Smooth muscle cell (in vitro differentiated cells): ENCODE results near the gene TNRC6C. TPM values are rescaled to one million over a fixed set of nuclear protein-coding genes. Genes with fewer than 3 reads are reported as not detected.

Experiments
- DNase-seq: peaks from one replicate; lab custom pipeline; 2025; ENCODE audit not compliant: unreplicated experiment; lab: John Stamatoyannopoulos, UW
- H2AFZ ChIP-seq: fragments of 200-600 bp; sonication (generic); 2 replicates; pipeline ENCODE4 v1.6.0; 2016; ENCODE audit warnings: antibody characterized with exemption, low read depth, mild to moderate bottlenecking
- H3F3A ChIP-seq: fragments of 200-600 bp; sonication (generic); 2 replicates; pipeline ENCODE4 v1.6.0; 2017; ENCODE audit warnings: antibody characterized with exemption, low read depth
- H3K27ac ChIP-seq: fragments of 200-600 bp; sonication (generic); 2 replicates; pipeline ENCODE4 v1.5.1; 2016; ENCODE audit warnings: low read depth, mild to moderate bottlenecking
- H3K27me3 ChIP-seq: fragments of 200-600 bp; sonication (generic); 2 replicates; pipeline ENCODE4 v1.6.1; 2016; ENCODE audit warnings: low read depth, mild to moderate bottlenecking
- H3K36me3 ChIP-seq: fragments of 200-600 bp; sonication (generic); 2 replicates; pipeline ENCODE4 v1.5.1; 2016; ENCODE audit warnings: low read depth
- H3K4me1 ChIP-seq: fragments of 200-600 bp; sonication (generic); 2 replicates; pipeline ENCODE4 v1.5.1; 2016; ENCODE audit warnings: low read depth
- H3K4me2 ChIP-seq: fragments of 200-600 bp; sonication (generic); 2 replicates; pipeline ENCODE4 v1.6.0; 2016; ENCODE audit warnings: mild to moderate bottlenecking
- H3K4me3 ChIP-seq: fragments of 200-600 bp; sonication (generic); 2 replicates; pipeline ENCODE4 v1.5.1; 2016; ENCODE audit warnings: mild to moderate bottlenecking
- H3K79me2 ChIP-seq: fragments of 200-600 bp; sonication (generic); 2 replicates; pipeline ENCODE4 v1.6.0; 2016; ENCODE audit warnings: low read depth, mild to moderate bottlenecking
- H3K9ac ChIP-seq: fragments of 200-600 bp; sonication (generic); 2 replicates; pipeline ENCODE4 v1.6.0; 2016; ENCODE audit warnings: low read depth
- H3K9me3 ChIP-seq: fragments of 200-600 bp; sonication (generic); replicated peaks from 2 replicates; pipeline ENCODE4 v1.5.1; 2016; ENCODE audit warnings: low read depth
- H4K20me1 ChIP-seq: fragments of 200-600 bp; sonication (generic); 2 replicates; pipeline ENCODE4 v1.6.0; 2016; ENCODE audit warnings: low read depth
- CTCF ChIP-seq: fragments of 200-600 bp; sonication (generic); IDR thresholded peaks from 2 replicates; pipeline ENCODE4 v1.5.1; 2017; ENCODE audit warnings: borderline replicate concordance, mild to moderate bottlenecking, antibody characterized with exemption; ENCODE audit not compliant: insufficient read depth, poor library complexity, severe bottlenecking
- WGBS: methylation state at CpG from one replicate; pipeline ENCODE4 v1.1.7; 2016; ENCODE audit warnings: low lambda C conversion rate; 5-methylcytosine and 5-hydroxymethylcytosine counted together
- polyA plus RNA-seq: library from polyadenylated mRNA; unstranded; fragments of >200 nt; fragmentation: Nextera tagmentation; extraction: Ambion mirVana; gene quantifications from 2 replicates; pipeline ENCODE4 v1.2.1, GENCODE V29; 2016
- total RNA-seq: library from RNA; depleted of rRNA; stranded (reverse); fragments of >200 nt; gene quantifications from 2 replicates; pipeline ENCODE4 v1.2.3, GENCODE V29; 2014

TNRC6C gene
- total and polyA plus RNA-seq, 2 experiments from 2014 or later = 2.4 to 3.9 TPM

GRCh38 chr17:77926981-77927380 lies 31.5 kb upstream of the TNRC6C start:
- Histone ChIP-seq H3K4me3 (no peak overlapping the region), H3K9ac (no peak overlapping the region), H3K4me2 (no peak overlapping the region), H3K36me3 (no peaks in the 10 kb centered on the region), H3K27me3 (peaks cover 72% of the 10 kb centered on the region), H2AFZ (no peak overlapping the region), H3K79me2 (no peaks in the 10 kb centered on the region), H4K20me1 (peaks cover 5% of the 10 kb centered on the region), H3K4me1 (peaks cover 23% of the 10 kb centered on the region), H3K27ac (no peak overlapping the region), H3F3A (peaks cover 5% of the 10 kb centered on the region), H3K9me3 (no peaks in the 10 kb centered on the region)
- TF ChIP-seq CTCF = no peak
- DNase-seq = no peak
- WGBS = 100% methylated on average over 2 of the region's 2 CpGs

- peaks cover 14% of the 10 kb centered on the region for H3K4me1 ChIP-seq
- H3K4me2 ChIP-seq = no peak overlapping the region
- H3K9ac ChIP-seq = no peak overlapping the region
- H3F3A ChIP-seq = peaks cover 2% of the 10 kb centered on the region
- H3K27ac ChIP-seq = no peak overlapping the region
- no peak for DNase-seq
- no peaks in the 10 kb centered on the region for H3K36me3 ChIP-seq
- no peaks in the 10 kb centered on the region for H3K9me3 ChIP-seq
- H4K20me1 ChIP-seq = peaks cover 3% of the 10 kb centered on the region
- TF ChIP-seq CTCF = no peak
- H2AFZ ChIP-seq = no peak overlapping the region
- 89% methylated on average over 16 of the region's 16 CpGs for WGBS
- no peaks in the 10 kb centered on the region for H3K79me2 ChIP-seq
- H3K4me3 ChIP-seq = no peak overlapping the region
- H3K27me3 ChIP-seq = peaks cover 71% of the 10 kb centered on the region
Measured at GRCh38 chr17:77927777-77928518, 30.6 kb upstream of the TNRC6C start.

GRCh38 chr17:77928519-77929179 lies 29.9 kb upstream of the TNRC6C start:
- H3F3A ChIP-seq = no peaks in the 10 kb centered on the region
- H3K36me3 ChIP-seq = no peaks in the 10 kb centered on the region
- no peak overlapping the region for H3K4me2 ChIP-seq
- no peak overlapping the region for H3K27ac ChIP-seq
- H3K4me3 ChIP-seq = no peak overlapping the region
- peaks cover 7% of the 10 kb centered on the region for H3K4me1 ChIP-seq
- H2AFZ ChIP-seq = no peak overlapping the region
- no peak for DNase-seq
- H3K9ac ChIP-seq = no peak overlapping the region
- H3K79me2 ChIP-seq = no peaks in the 10 kb centered on the region
- no peaks in the 10 kb centered on the region for H4K20me1 ChIP-seq
- WGBS = 80% methylated on average over 3 of the region's 3 CpGs
- no peaks in the 10 kb centered on the region for H3K9me3 ChIP-seq
- H3K27me3 ChIP-seq = peaks cover 65% of the 10 kb centered on the region
- no peak for TF ChIP-seq CTCF
